GM21528 (cell line): Measurements from ENCODE around the gene PXDC1.

Experiments
- ATAC-seq: cut with Tn5 transposase; IDR thresholded peaks from one replicate; pipeline ENCODE4 v1.9.1; 2021; ENCODE audit warnings: mild to moderate bottlenecking, moderate library complexity; ENCODE audit not compliant: unreplicated experiment, low FRiP score

PXDC1 gene

DNA sequence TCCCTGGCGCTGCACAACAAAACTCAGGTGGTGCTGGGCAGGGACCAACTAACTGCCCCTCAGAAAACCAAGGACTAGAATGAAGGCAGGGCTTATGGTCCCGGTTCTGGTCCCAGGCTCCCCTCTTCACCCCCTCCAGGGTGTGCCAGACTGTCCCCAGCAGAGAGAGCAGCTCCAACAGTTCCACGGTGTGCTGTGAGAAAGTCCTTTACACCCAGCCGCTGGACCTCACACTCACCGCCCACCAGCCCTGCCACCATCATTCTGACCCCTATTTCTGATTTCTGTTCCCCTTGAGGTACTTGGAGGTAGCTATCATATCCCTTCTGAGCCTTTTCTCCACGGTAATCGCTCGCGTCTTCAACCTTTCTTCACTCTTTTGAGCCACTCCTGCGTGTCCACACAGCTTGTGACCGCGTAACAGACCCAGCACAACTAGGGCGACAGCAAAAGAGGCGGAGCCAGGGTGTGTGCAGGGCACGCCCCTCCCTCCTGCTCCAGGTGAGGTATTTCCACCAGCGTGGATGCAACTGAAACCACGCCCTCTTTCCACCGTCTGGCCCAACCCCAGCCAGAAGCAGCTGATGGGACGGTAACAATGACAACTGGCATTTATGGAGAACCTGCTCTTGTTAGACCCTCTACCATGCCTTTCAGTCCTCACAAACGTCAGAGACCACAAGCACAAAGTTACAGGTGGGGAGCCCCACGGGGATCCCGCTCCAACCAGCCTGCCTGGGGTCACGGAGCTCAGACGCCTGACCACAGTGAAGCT is 2.3 kb downstream of the PXDC1 start:
- ATAC-seq, result no peak

DNA sequence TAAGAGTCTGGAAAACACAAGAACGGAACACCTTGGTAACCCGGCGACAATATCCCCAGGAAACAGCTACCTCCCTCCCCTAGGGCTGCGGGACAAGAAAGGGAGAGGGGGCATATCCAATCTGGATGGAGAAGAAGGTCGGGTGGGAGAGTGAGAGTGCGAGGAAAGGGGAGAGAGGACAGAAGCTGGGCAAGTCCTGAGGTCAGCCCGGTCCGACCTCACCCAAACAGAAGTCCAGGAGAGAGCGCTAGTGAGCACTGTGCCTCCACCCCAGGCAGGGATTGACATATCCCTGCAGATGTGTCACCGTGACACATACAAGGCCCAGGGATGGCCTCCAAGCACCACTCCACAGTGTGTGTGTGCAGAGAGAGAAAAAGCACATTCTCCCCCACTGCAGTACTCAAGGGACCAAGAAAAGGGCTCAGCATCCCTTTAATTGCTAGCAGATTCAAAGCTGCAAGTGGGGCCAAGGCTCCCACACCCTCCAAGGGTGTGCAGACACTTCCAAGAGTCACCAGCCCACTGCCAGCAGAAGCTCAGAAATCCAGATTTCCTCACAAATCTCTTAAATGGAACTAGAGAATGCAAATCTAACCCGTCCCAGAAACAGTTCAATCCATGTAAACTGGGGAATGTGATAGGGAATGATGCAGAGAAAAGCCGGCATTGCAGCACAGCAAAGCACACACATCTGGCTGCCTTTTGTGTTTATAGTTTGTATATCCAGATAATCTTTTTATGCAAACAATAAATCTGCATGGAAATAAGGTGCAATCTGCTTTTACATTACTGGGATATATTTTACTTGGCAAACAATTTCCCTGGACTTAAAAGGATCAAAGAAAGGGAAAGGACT is 3.1 kb downstream of the PXDC1 start:
- ATAC-seq, result no peak

DNA sequence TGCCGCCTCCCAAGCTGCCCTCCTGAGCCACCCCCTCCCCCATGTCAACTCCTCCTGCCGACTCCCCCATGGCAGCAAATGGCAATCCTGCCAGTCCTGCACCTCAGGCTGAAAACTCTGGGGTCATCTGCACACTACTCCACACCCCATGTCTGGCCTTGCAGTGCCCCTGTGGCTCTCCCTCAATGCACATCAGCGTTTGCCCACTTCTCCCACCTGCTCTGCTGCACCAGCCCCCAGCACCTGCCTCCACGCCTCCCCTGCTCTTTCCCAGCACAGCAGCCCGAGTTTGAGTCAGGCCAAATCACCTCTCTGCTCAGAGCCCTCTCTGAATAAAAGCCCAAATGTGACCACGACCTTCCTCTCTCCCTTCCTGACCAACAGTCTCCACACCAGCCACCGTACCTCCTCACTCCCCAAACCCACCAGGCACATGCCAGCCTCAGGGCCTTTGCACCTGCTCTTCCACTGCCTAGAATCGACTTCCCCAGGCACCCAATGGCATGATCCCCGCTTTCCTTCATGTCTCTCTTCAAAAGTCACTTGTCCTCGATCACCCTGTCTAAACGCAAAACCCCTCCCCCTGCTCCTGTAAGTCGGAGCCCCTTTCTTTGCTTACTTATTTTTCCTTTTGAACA is 4.3 kb downstream of the PXDC1 start:
- no peak for ATAC-seq

DNA sequence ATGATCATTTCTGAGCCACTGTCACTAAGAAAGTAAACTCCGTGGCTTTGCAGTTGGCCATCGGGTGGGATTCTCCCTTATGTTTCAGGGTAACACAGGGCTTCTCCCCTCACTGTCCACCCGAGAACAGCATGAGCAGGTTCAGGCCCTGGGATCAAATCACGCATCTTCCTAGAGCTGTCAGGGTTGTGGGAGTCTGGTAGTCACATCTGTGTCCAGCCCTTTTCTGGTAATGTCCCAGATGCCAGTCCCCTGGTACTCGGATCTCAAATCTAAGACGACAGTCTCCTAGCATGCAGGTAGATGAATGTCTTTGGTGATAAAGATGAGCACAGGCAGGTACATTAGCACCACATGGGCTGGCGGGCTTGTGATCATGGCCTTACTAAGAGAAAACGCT is 4.8 kb downstream of the PXDC1 start:
- ATAC-seq, result no peak

DNA sequence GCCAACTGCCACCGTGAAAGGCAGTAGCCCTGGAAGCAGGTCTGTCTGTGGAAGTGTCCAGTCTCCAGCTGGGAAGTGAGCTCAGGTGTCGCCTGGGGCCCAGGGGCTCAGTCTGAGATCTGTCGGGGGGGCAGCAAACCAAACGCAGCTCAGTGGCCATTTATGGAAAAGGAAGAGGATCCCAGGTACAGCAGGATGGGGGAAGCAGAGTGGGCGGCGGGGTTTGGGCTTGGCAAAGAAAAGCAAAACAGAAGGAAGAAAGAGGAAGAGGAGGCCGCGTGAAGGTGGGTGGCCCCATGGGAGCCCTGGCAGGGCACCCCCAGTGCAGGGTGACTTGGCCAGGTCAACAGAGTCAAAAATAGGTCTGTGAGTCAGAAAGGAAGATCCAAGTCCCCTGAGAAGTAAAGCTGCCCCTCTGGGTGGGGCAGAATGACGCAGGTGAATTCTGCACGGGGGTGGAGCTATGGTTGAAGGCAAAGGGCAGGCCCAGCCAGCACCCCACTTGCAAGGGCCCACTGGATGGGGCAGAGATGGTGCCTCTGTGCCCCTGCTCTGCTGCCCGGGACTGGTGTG is 5.3 kb downstream of the PXDC1 start:
- ATAC-seq, result no peak

DNA sequence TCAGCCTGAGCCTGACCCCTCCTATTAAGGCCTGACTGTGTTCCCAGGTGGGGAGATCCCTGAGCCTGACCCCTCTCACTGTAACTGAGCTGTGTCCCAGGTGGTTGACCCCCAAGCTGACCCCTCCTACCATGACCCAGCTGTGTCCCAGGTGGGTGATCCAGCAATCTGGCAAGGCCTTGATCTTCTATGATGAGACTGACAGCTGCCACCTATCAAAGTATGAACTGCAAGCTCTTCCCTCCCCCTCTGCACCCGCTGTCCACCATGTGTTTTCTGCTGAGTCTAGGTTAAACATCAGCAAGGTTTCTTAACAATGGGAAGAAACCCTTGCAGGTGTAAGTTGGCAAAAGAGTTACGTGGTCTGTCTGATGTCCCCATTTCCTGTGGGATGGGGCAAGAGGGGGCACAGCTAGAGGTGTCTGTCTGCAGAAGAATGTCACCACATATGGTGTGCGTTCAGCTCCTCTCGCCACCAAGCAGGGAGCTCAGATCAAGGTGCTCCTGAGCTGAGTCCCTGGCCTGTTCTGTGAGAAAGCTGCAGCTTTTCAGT is 5.9 kb downstream of the PXDC1 start:
- no peak for ATAC-seq

DNA sequence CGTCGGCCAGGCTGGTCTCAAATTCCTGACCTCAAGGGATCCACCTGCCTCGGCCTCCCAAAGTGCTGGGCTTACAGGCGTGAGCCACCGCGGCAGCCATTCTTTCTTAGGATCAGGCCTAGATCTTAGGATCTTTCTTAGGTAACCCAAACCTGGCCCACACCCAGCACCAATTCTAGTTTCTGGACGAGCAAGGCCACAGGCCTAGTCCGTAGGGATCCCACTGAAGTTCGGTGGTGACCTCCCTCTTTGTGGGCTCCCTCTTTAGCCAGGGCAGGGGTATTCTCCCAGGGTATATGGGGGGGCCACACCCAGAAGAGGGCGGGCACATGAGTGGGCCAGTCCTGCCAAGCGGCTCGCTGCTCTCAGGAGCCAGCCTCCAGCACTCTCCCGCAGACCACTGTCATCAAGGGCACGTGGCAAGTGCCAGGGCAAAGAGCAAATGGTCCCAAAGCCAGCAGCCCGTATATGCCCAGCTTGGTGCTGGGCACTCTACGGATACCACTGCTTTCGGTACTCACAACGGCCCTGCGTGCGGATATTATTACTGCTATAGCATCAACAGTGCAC is 6.5 kb downstream of the PXDC1 start:
- ATAC-seq, result no peak

DNA sequence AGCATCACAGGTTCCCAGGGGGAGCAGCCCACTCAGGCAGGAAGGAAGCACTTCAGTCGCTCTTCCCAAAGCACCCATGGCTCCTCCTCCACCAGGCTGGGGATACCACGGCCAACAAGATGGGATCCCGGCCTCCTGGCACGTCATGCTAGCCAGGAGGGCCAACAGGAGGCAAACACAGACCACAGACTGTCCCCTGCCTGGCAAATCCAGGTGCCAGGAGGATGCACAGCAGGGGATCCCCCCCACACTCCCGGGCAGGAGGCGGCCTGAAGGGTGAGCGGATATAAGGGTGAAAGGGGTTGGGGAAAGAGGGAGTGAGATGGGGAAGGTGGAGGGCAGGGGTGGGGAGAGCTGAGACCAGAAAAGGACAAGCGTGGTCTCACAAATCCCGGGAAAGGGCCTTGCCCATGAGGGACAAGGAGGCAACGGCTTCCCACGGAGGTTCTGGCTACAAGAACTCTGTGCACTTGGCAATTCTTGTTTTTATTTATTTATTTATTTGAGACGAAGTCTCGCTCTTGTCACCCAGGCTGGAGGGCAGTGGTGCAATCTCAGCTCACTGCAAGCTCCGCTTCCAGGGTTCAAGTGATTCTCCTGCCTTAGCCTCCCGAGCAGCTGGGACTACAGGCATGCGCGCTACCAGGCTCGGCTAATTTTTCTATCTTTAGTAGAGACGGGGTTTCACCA is 7.2 kb downstream of the PXDC1 start:
- no peak for ATAC-seq

DNA sequence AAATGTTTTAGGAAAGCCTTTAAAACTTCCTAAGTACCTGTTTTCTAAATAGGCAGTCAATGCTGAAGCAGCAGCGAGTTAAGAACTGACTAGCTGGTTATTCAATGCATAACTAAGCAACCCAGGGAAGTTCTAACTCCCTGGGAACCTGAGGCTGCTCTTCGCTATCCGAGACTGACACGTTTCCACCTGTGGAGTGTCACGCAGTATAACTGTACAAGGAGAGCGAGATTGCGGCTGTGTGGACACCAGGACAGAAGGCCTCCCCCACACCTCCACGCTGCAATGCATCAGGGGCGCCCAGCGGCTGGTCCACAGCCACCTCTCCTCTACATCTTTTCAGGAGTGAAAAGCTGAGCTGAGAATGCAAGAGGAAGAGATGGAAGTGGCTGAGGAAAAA is 8.0 kb downstream of the PXDC1 start:
- no peak for ATAC-seq

DNA sequence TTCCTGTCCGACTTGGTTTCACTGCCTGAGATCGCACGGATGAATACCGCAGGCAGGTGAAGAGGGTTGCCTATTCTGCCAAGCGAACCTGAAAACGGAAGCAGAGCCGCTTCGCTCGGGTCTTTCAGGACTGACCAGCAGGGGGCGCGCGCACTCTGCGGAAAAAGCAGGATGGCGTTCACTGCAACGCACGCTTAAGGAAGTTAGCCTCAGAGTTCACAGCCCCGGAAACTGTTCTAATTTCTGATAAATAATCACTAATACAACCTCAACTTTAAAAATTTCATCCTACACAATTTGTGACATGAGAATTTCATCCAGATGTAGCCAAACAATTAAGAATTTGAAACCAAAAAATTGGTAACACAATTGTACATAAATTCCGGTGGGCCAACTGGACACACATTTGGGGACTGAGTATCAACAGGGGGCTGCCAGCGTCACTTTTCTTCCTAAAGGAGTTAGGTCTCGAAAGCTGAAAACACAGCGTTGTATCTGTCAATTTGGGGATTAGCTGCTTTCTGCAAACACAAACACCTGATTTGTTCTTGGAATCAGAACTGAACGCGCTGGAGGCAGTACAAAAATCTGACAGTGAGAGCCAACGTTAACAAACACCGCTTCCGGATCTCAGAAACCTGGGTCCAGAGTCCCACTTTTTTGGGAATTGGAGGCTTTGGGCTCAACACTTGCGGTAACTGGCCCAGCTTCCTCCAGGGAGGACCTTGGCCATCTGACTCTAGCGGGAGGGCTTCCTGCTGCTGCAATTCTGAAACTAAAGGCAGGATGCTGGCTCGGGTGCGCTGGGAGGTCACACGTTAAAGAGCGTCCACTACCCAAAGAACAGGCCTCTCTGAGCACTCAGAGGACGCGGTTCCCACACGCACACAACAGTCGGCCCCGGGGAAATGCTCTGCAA is 8.8 kb downstream of the PXDC1 start:
- peak; percentile 59 for ATAC-seq

DNA sequence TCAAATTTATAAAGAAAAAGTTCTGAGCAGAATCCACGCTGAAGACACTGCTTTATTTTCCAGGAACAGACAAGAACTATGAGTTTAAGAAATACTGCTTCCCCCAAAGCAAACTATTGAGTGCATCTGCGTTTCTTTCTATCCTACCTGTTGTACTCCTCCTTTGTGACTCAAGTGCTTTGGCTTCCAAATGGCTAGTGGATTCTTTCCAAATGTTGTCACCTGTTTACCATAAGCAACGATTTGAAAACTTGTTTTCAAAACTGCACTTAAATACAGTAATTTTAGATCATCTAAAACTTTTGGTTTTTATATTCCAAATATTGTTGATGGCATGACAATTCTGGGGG is 9.5 kb downstream of the PXDC1 start:
- ATAC-seq, result no peak

DNA sequence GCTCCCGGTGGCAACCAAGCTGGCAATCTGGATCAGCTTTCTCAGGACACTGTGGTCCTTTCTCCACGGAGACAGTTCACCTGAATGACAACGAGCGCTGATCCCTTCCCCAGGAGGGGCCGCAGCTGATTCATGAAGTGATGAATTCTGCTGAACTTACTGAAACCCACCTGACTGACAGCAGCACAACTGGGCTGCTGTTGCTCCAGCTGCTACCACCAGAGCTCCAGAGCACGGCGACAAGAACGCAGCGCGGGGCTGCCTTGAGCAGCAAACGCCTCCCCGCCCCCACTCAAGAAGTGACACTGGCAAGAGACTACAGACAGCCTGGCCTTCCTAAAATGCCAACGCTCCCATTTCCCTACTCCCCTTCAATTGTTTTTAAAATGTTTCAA is 10.0 kb downstream of the PXDC1 start:
- ATAC-seq, result no peak

DNA sequence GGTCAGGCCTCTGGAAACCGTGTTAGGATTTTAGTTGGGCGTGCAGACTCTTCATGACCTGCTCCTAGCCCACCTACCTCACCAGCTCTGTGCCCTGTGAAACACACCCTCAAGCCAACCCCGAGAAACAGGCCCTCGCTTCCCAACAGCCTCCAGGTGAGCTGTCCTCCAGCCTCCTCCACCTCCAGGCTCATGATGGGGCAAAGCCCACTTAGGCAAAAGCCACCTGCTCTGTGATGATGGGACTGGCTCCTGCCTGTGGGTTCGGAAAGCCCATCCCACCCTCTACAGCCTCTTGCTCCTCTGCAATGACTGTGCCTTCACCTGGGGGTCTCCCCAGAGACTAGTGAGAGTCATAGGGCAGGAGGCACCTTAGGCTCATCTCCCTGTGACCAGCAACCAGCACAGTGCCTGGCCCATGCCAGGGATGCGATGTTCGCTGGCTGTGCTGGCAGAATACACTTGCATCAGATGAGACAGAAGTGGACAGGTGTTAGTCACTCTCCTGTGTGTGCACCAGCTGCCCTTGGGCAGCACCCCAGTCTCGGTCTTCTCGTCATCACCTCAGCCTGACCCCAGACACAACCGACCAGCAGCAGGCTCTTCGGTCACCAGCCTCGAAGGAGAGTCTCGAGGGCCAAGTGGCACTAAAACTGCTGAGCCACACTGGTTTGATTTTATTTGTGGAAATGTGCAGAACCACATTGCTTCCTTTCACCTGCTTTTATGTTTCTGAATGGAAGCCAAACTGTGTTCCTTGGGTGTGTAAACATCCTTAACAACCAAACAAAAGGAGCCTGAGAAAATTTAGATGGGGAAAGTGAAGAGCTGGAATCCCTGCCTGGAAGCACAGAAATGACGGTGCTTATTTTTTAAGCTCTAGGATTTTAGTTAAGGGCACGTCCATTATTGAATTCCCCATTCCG is 10.7 kb downstream of the PXDC1 start:
- no peak for ATAC-seq

DNA sequence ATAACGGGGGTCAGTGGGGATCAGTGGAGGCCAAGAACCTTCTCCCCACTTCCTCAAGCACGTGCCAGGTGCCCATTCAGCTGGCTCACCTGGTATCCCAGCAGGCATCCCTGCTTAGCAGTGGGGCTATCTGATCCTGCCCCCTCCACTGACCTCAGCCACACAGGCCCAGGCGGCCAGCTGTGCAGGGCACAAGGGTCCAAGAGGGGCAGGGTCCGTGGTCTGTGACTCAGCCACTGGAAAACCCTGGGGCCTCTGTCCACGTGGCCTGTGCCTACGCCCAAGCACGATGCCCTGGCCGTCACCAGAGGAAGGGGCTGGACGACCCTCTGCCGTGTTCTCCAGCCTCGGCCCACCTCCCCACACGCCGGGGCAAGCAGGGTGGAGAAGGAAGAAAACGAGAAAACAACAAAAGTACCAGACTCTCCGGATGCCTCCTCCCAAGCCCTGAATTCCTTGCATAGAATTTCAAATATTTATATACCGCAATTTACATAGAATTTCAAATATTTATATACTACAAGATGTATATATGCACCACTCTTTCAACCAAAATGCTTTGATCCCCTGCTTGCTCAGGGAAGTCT is 12.1 kb downstream of the PXDC1 start:
- ATAC-seq, result no peak

DNA sequence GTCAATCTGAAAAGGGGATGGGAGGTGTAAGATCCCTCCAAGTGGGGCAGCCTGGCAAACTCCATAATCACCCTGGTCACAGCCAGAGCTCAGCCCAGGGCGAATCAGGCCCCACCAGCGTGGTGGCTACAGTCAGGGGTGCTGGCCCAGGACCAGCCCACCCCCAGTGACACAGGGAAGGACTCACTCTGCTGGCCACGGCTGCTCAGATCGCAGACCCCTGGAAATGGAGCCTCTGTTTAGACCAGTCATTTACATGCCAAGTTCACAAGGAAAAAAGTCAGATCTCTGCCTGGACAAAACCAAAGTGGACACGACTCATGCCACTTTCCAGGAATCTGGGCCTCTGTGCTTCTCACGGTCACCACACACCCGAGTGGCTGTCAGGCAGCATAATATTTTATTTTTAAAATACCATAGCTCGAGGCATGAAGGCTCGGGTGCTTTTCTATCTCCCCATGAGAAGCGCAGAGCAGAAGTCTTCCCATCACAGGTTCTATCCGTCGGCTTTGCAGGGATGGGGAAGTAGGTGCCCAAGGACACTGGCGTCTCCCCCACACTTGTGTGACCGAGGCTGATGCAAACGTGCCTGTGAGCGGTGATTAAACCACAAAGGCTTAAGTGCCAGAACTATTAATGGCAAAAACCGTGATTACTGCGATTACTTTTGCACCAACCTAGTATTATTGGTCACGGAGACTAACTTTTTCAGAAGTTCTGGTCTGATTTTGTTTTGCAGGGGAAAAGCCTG is 13.0 kb downstream of the PXDC1 start:
- ATAC-seq, result no peak

DNA sequence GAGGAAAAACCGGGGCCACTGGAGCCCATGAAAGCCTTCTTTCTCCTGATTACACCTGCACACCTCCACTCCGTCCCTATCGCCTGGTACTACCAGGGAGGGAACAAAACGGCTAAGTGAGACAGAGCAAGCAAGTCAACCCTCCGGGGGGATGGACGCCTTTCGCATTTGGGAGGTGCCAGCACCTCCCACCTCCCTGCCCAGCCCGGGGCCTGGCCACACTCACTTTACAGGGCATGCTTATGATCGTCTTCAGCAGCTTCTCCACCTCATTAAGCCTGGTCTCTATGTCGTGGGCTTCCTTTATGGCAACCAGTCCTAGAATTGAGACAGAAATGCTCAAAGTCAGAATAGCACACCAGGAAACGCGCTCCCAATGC is 13.7 kb downstream of the PXDC1 start:
- no peak for ATAC-seq
